Measurements from ENCODE around the gene CHRNA1.
"Not testable (repeated sequence)": the region's sequence is repeated elsewhere in the genome, so short reads cannot be mapped to it uniquely, and the experiment has no call there.

The CHRNA1 gene

DNA sequence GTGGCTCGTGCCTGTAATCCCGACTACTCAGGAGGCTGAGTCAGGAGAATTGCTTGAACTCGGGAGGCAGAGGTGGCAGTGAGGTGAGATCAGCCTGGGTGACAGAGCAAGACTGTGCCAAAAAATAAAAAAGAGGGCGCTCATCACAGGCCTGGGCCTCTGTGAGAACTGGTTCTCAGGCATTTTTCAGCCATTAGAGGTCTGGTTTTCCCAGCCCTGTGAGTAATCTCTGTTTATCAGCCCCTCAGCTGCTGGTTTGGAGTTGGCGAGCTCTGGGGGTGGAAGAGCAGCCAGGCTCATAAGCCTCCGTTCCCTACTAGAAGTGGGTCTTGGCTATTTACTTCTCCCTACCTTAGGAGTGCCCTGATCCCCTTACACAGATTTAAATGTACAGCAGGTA lies 53.1 kb downstream of the CHRNA1 start:
- no peak for DNase-seq

GRCh38 chr2:174709416-174710004 lies 54.8 kb downstream of the CHRNA1 start:
- not testable (repeated sequence) for DNase-seq

- no peak for DNase-seq
Measured at GRCh38 chr2:174708713-174709112, 55.6 kb downstream of the CHRNA1 start.

- no peak for DNase-seq
Measured at GRCh38 chr2:174705321-174705720, 59.0 kb downstream of the CHRNA1 start.

GRCh38 chr2:174704642-174705041 lies 59.6 kb downstream of the CHRNA1 start:
- DNase-seq, result no peak

- no peak for DNase-seq
Measured at GRCh38 chr2:174704061-174704460, 60.2 kb downstream of the CHRNA1 start.

- DNase-seq, result no peak
Measured at GRCh38 chr2:174703430-174703829, 60.8 kb downstream of the CHRNA1 start.

DNA sequence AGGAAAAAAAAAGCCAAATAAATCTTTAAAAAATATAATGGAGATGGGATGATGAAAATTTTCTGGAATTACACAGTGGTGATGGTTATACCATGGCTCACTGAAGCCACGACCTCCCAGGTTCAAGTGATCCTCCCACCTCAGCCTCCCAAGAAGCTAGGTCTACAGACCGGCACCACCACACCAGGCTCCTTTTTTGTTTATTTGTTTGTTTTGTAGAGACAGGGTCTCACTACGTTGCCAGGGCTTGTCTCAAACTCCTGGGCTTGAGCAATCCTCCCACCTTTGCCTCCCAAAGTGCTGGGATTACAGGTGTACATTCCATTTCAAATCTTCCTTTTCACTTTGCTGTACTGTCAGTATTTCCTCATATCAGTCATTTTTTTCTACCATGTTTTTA lies 61.7 kb downstream of the CHRNA1 start:
- no peak for DNase-seq

DNA sequence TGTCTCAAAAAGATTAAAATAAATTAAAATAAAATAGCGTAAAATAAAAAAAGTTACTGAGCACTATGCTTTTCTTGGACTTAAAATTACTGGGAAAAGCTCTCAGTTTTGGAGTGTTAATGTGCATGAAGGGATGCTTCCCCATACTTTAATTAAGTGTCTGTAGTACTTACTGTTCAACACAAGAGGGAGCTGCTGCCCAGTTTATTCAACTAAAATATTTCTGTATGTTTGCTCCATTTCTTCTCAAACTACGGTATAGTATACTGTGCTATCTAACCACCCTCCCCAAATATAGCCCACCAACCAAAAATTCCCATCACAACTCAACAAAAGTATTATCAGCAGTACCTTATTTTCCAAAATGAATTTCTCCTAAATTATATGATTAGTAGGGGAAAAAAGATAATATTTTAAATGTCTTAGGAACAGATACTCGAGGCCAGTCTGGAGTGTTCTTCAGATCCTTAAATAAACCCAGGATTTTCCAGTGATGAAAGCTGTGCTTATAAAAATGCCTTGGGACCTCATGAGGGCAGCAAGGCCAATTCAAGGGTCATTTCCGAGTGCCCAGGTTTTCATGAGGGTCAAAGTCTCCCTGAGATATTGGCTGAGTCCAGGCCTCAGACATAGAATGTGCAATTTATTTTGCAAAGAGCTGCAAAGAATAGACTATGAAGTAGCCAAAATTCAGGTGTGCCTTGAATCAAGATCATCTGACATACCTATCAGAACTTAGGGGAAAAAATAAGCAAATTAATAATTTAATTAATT lies 64.1 kb downstream of the CHRNA1 start:
- DNase-seq, result peak; percentile 60

Data from fibroblast of skin of scalp (primary cell).